ENCODE data around the gene C16orf46. TPM values are rescaled to one million over a fixed set of nuclear protein-coding genes. Genes with fewer than 3 reads are reported as not detected.

C16orf46 gene
- total RNA-seq, 1 donor from 2014 or later: 2.1 TPM

- no peaks in the 10 kb centered on the region for H3K36me3 ChIP-seq (ENCODE audit: control insufficient read depth, insufficient read depth, low read length)
These were observed 64.1 kb downstream of the C16orf46 start for GRCh38 chr16:81012974-81013373.

More at GRCh38 chr16:81012974-81013373, 64.1 kb downstream of the C16orf46 start:
- no peaks in the 10 kb centered on the region for H3K27me3 ChIP-seq (ENCODE audit: control insufficient read depth, insufficient read depth, low read length)
- DNase-seq (ENCODE audit: low read depth): no peak
- H3K4me3 ChIP-seq (ENCODE audit: low read depth, low read length): no peak overlapping the region
- no peak for TF ChIP-seq CTCF (IDR thresholded peaks at IDR 0.05; ENCODE audit: insufficient read depth, low read length, poor library complexity, severe bottlenecking)

Other genes with a start within 250 kb of the C16orf46 start
- gene CMC2, start 70.4 kb downstream of the C16orf46 start, total RNA-seq: 46.6 and 52.0 TPM in 2 replicates
- 7.0 and 11.0 TPM in 2 replicates for gene CENPN, start 70.0 kb downstream of the C16orf46 start, total RNA-seq
- 40.3 and 43.5 TPM in 2 replicates for gene ATMIN, start 41.4 kb downstream of the C16orf46 start, total RNA-seq
- 27.6 and 34.0 TPM in 2 replicates for gene GCSH, start 19.2 kb upstream of the C16orf46 start, total RNA-seq
- gene BCO1, start 161.5 kb upstream of the C16orf46 start, total RNA-seq: 0.13 and 0.14 TPM in 2 replicates
- 9.7 and 12.5 TPM in 2 replicates for gene GAN, start 237.7 kb upstream of the C16orf46 start, total RNA-seq